Left forelimb (tissue), 1 donor: ENCODE measurements around the gene SELPLG.
"Not testable (repeated sequence)": the region's sequence is repeated elsewhere in the genome, so short reads cannot be mapped to it uniquely, and the experiment has no call there.

Experiments
- DNase-seq: peaks from one replicate; pipeline ENCODE4 v3.0.0-alpha.2; 2018; ENCODE audit warnings: low spot score

SELPLG gene

GRCh38 chr12:108638141-108638827 lies 4.6 kb upstream of the SELPLG start:
- DNase-seq: peak; percentile 73

GRCh38 chr12:108637222-108637971 lies 3.7 kb upstream of the SELPLG start:
- peak; percentile 53 for DNase-seq

- DNase-seq: no peak
Observed at GRCh38 chr12:108635997-108636808, 2.5 kb upstream of the SELPLG start.

GRCh38 chr12:108635201-108635996 lies 1.7 kb upstream of the SELPLG start:
- DNase-seq: peak; percentile 57

GRCh38 chr12:108634341-108634751 lies 652 bp upstream of the SELPLG start:
- DNase-seq: peak; percentile 55

GRCh38 chr12:108633081-108633533 lies 587 bp downstream of the SELPLG start:
- DNase-seq: peak; percentile 28

GRCh38 chr12:108631261-108631660 lies 2.4 kb downstream of the SELPLG start:
- DNase-seq: not testable (repeated sequence)

- no peak for DNase-seq
Observed at GRCh38 chr12:108630481-108631207, 3.0 kb downstream of the SELPLG start.

- no peak for DNase-seq
Observed at GRCh38 chr12:108629824-108630476, 3.7 kb downstream of the SELPLG start.

- no peak for DNase-seq
Observed at GRCh38 chr12:108629151-108629550, 4.5 kb downstream of the SELPLG start.

GRCh38 chr12:108627134-108627920 lies 6.4 kb downstream of the SELPLG start:
- no peak for DNase-seq

- DNase-seq: no peak
Observed at GRCh38 chr12:108625228-108625627, 8.5 kb downstream of the SELPLG start.

GRCh38 chr12:108623577-108623976 lies 10.1 kb downstream of the SELPLG start:
- DNase-seq: no peak

- DNase-seq: no peak
Observed at GRCh38 chr12:108622921-108623514, 10.7 kb downstream of the SELPLG start.

GRCh38 chr12:108622421-108622820 lies 11.3 kb downstream of the SELPLG start:
- no peak for DNase-seq

- DNase-seq: no peak
Observed at GRCh38 chr12:108621161-108621560, 12.5 kb downstream of the SELPLG start.

- no peak for DNase-seq
Observed at GRCh38 chr12:108620236-108620879, 13.3 kb downstream of the SELPLG start.

GRCh38 chr12:108619369-108620160 lies 14.1 kb downstream of the SELPLG start:
- no peak for DNase-seq
